GM12878 (cell line): ENCODE data around the gene RAPGEF3. TPM values are rescaled to one million over a fixed set of nuclear protein-coding genes. Genes with fewer than 3 reads are reported as not detected.
A peak's percentile ranks its signal among the peaks of the same experiment; 100 is the strongest.

Experiments used
- ATAC-seq: fragments of 200-7000 bp; cut with Tn5 transposase; 3 replicates; pipeline ENCODE4 v1.9.1; 2020; ENCODE audit warnings: mild to moderate bottlenecking, moderate library complexity
- Bru-seq: library from RNA; stranded (reverse); fragments of 400-500 nt; gene quantifications from one replicate; lab custom pipeline; 2021; lab: Mats Ljungman, UMichigan
- BruChase-seq, 2 experiments: library from RNA; stranded (reverse); fragments of 400-500 nt; gene quantifications; one replicate each; lab custom pipeline; 2021; lab: Mats Ljungman, UMichigan
- BruUV-seq: library from RNA; stranded (reverse); fragments of 400-500 nt; replicated peaks from 2 replicates; lab custom pipeline; 2021; lab: Mats Ljungman, UMichigan
- CTCF ChIA-PET: fragments of 300-600 bp; sonication (Branson Sonifier 250); formaldehyde crosslinking; extraction: SDS; loops from one replicate; lab custom pipeline; 2021; ENCODE audit warnings: inconsistent platforms; lab: Yijun Ruan, JAX
- POLR2A ChIA-PET: fragments of 350-600 bp; formaldehyde crosslinking; extraction: SDS; loops from one replicate; lab custom pipeline; 2021; ENCODE audit warnings: inconsistent platforms; lab: Charles Lee
- RAD21 ChIA-PET: fragments of 300-600 bp; sonication (Branson Sonifier 250); formaldehyde crosslinking; loops from one replicate; lab custom pipeline; 2023; ENCODE audit warnings: antibody characterized with exemption; ENCODE audit not compliant: unreplicated experiment; lab: Charles Lee
- SMC1A ChIA-PET: fragments of 300-600 bp; sonication (Branson Sonifier 250); formaldehyde crosslinking; loops from one replicate; lab custom pipeline; 2023; ENCODE audit not compliant: unreplicated experiment, uncharacterized antibody; lab: Charles Lee
- DNase-seq: peaks from one replicate; pipeline ENCODE4 v3.0.0-alpha.2; 2011; ENCODE audit warnings: low read depth, low spot score
- FAIRE-seq: peaks from 3 replicates; lab custom pipeline; 2011; peaks lifted over from hg19 to GRCh38; lab: Jason Lieb, UNC
- H2AFZ ChIP-seq: 2 replicates; pipeline ENCODE4 v1.6.0; 2011; ENCODE audit warnings: low read depth, low read length, control low read depth; ENCODE audit not compliant: control insufficient read depth
- H3K27ac ChIP-seq: 2 replicates; pipeline ENCODE4 v1.5.1; 2011; ENCODE audit warnings: control low read depth; ENCODE audit not compliant: control insufficient read depth, insufficient read depth
- H3K27me3 ChIP-seq, 2 experiments: replicated peaks in 1 of 2; 2 replicates each; pipeline versions ENCODE4 v1.6.0 to v1.6.1; 2011; ENCODE audit warnings: low read length in 1 of 2; ENCODE audit not compliant: control insufficient read depth in 2 of 2, insufficient read depth in 2 of 2
- H3K36me3 ChIP-seq, 2 experiments: 2 replicates each; pipeline ENCODE4 v1.5.1; 2011; ENCODE audit warnings: low read length in 1 of 2; ENCODE audit not compliant: control insufficient read depth in 2 of 2, insufficient read depth in 2 of 2
- H3K4me1 ChIP-seq: 2 replicates; pipeline ENCODE4 v1.6.1; 2011; ENCODE audit warnings: mild to moderate bottlenecking, low read length, moderate library complexity, mixed read lengths; ENCODE audit not compliant: control insufficient read depth, insufficient read depth
- H3K4me2 ChIP-seq: 2 replicates; pipeline ENCODE4 v1.6.0; 2011; ENCODE audit warnings: control low read depth; ENCODE audit not compliant: control insufficient read depth, insufficient read depth
- H3K4me3 ChIP-seq: fragments of 200-600 bp; sonication (generic); 2 replicates; pipeline ENCODE4 v1.5.1; 2016
- H3K79me2 ChIP-seq: 2 replicates; pipeline ENCODE4 v1.6.0; 2011; ENCODE audit warnings: low read length; ENCODE audit not compliant: control insufficient read depth, insufficient read depth
- H3K9ac ChIP-seq: 2 replicates; pipeline ENCODE4 v1.8.0; 2011; ENCODE audit warnings: low read length, control low read depth, mixed read lengths; ENCODE audit not compliant: control insufficient read depth, insufficient read depth
- H3K9me3 ChIP-seq: replicated peaks from 3 replicates; pipeline ENCODE4 v1.5.1; 2011; ENCODE audit warnings: mild to moderate bottlenecking, low read length; ENCODE audit not compliant: control insufficient read depth, insufficient read depth
- H4K20me1 ChIP-seq: 2 replicates; pipeline ENCODE4 v1.6.0; 2011; ENCODE audit not compliant: control insufficient read depth, insufficient read depth
- CREM ChIP-seq: IDR thresholded peaks from 2 replicates; pipeline ENCODE4 v1.6.1; 2014; ENCODE audit warnings: antibody characterized with exemption, low read depth
- NFXL1 ChIP-seq: fragments of 450-650 bp; IDR thresholded peaks from 2 replicates; pipeline ENCODE4 v1.6.1; 2017; ENCODE audit warnings: antibody characterized with exemption, mild to moderate bottlenecking, borderline replicate concordance
- POLR2AphosphoS2 ChIP-seq: IDR thresholded peaks from 2 replicates; pipeline ENCODE4 v1.6.1; 2011; ENCODE audit warnings: low read depth, mild to moderate bottlenecking, low read length, improper control_type of control experiment, moderate library complexity
- RAD21 ChIP-seq: IDR thresholded peaks from 2 replicates; pipeline ENCODE4 v1.6.1; 2011; ENCODE audit warnings: mild to moderate bottlenecking, low read depth, low read length, moderate library complexity; ENCODE audit not compliant: insufficient read depth
- SMC3 ChIP-seq: IDR thresholded peaks from 2 replicates; pipeline ENCODE4 v1.6.1; 2011; ENCODE audit warnings: low read length, improper control_type of control experiment, borderline replicate concordance
- STAT3 ChIP-seq: IDR thresholded peaks from 2 replicates; pipeline ENCODE4 v1.6.1; 2011; ENCODE audit warnings: low read depth, low read length, improper control_type of control experiment
- WGBS: methylation state at CpG from one replicate; pipeline ENCODE4 v1.1.6; 2016; ENCODE audit warnings: low lambda C conversion rate; ENCODE audit not compliant: insufficient replicate concordance, insufficient coverage; ENCODE audit errors: missing lambda C conversion rate; 5-methylcytosine and 5-hydroxymethylcytosine counted together
- in situ Hi-C: fragments of 300-500 bp; cut with MboI; formaldehyde crosslinking; loops from 9 replicates; pipeline ENCODE4 v1.14.3; 2018; ENCODE audit warnings: mixed read lengths
- intact Hi-C: fragments of 100-400 bp; cut with micrococcal nuclease; formaldehyde crosslinking; loops from one replicate; pipeline ENCODE4 v1.14.2; 2022; ENCODE audit not compliant: unreplicated experiment
- long read RNA-seq, 2 experiments: library from polyadenylated mRNA; unstranded; transcript quantifications; one replicate each; pipeline ENCODE4 v2.0.0, GENCODE V29; 2019 to 2020
- polyA minus RNA-seq, 3 experiments: library from RNA; depleted of rRNA, polyadenylated mRNA; stranded (reverse); fragments of >200 nt; gene quantifications; 2 replicates each; pipeline ENCODE4 v1.2.3, GENCODE V29; 2011
- polyA plus RNA-seq, 11 experiments: library from polyadenylated mRNA; depleted of rRNA in 4 of 11; unstranded in 6 of 11; stranded (reverse) in 5 of 11; fragments of >200 nt; fragmentation: Nextera tagmentation in 4 of 11; fragmentation: Illumina TruSeq in 1 of 11; extraction: Ambion mirVana in 4 of 11; extraction: Trizol in 1 of 11; gene quantifications; 1 replicate in 1 of 11; 2 replicates in 10 of 11; pipeline versions ENCODE4 v1.2.1 to v1.2.3, GENCODE V29; 2011 to 2016; ENCODE audit warnings: inconsistent platforms in 2 of 11, missing spikeins in 2 of 11, low read depth in 1 of 11
- total RNA-seq, 4 experiments: library from RNA; depleted of rRNA in 3 of 4; stranded (reverse); fragments of >200 nt in 3 of 4; fragmentation: Illumina TruSeq in 1 of 4; extraction: Trizol in 1 of 4; gene quantifications; 2 replicates each; pipeline versions ENCODE4 v1.2.1 to v1.2.3, GENCODE V29; 2013 to 2021
- TF ChIP-seq, protein P1 (sequence below): IDR thresholded peaks from 2 replicates; pipeline ENCODE4 v1.6.1; 2011; ENCODE audit warnings: low read depth, low read length, improper control_type of control experiment, borderline replicate concordance
- TF ChIP-seq, protein P2 (sequence below): fragments of 450-650 bp; IDR thresholded peaks from 2 replicates; pipeline ENCODE4 v1.6.1; 2017; ENCODE audit warnings: mild to moderate bottlenecking, moderate library complexity

The RAPGEF3 gene, protein sequence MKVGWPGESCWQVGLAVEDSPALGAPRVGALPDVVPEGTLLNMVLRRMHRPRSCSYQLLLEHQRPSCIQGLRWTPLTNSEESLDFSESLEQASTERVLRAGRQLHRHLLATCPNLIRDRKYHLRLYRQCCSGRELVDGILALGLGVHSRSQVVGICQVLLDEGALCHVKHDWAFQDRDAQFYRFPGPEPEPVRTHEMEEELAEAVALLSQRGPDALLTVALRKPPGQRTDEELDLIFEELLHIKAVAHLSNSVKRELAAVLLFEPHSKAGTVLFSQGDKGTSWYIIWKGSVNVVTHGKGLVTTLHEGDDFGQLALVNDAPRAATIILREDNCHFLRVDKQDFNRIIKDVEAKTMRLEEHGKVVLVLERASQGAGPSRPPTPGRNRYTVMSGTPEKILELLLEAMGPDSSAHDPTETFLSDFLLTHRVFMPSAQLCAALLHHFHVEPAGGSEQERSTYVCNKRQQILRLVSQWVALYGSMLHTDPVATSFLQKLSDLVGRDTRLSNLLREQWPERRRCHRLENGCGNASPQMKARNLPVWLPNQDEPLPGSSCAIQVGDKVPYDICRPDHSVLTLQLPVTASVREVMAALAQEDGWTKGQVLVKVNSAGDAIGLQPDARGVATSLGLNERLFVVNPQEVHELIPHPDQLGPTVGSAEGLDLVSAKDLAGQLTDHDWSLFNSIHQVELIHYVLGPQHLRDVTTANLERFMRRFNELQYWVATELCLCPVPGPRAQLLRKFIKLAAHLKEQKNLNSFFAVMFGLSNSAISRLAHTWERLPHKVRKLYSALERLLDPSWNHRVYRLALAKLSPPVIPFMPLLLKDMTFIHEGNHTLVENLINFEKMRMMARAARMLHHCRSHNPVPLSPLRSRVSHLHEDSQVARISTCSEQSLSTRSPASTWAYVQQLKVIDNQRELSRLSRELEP
- total RNA-seq (2013; cell fraction: nucleolus; rRNA removed), result 4.6 and 5.7 TPM in 2 replicates
- total RNA-seq (2014; rRNA removed) (0.27 and 0.28 TPM in 2 replicates), total RNA-seq (2014; rRNA removed; fragmentation: Illumina TruSeq; extraction: Trizol) (0.09 and 0.18 TPM in 2 replicates), total RNA-seq (2021) (0.64 and 0.88 TPM in 2 replicates), polyA plus RNA-seq (2011; rRNA removed) (0.30 and 0.68 TPM in 2 replicates), polyA plus RNA-seq (2014; fragmentation: Illumina TruSeq; extraction: Trizol) (0.17 and 0.34 TPM in 2 replicates), polyA plus RNA-seq (2014; fragmentation: Nextera tagmentation; extraction: Ambion mirVana) (under 1 TPM in 1 of 2 experiments, not detected in 1; 0.02 TPM), polyA plus RNA-seq (2014; rRNA removed) (0.63 and 0.92 TPM in 2 replicates), polyA plus RNA-seq (2016; fragmentation: Nextera tagmentation; extraction: Ambion mirVana) (under 1 TPM in 1 of 2 experiments, not detected in 1; 0.27 TPM), polyA minus RNA-seq (2011; rRNA and poly(A)+ RNA removed) (0.22 and 1.5 TPM in 2 replicates), Bru-seq, nascent RNA (percentile 31 among the genes with signal in this experiment), BruChase-seq, experiment 1, labeled RNA remaining after a 6-hour chase (percentile 23 among the genes with signal in this experiment), BruChase-seq, experiment 2, labeled RNA remaining after a 2-hour chase (percentile 18 among the genes with signal in this experiment)
- polyA plus RNA-seq (2011; ENCODE audit: low read depth), result 0.38 TPM
- 0.63 and 0.94 TPM in 2 replicates for polyA plus RNA-seq (2011; cell fraction: cytosol; rRNA removed)
- polyA plus RNA-seq (2011; cell fraction: nucleus; rRNA removed), result 3.4 and 4.8 TPM in 2 replicates
- 0.81 and 0.97 TPM in 2 replicates for polyA plus RNA-seq (2012)
- 1.7 TPM in 1 of 2 replicates, not detected in the other for polyA minus RNA-seq (2011; cell fraction: cytosol; rRNA and poly(A)+ RNA removed)
- 1.3 and 3.1 TPM in 2 replicates for polyA minus RNA-seq (2011; cell fraction: nucleus; rRNA and poly(A)+ RNA removed)
- long read RNA-seq, experiment 1, result 0 reads
- long read RNA-seq, experiment 2, result 0 reads

DNA sequence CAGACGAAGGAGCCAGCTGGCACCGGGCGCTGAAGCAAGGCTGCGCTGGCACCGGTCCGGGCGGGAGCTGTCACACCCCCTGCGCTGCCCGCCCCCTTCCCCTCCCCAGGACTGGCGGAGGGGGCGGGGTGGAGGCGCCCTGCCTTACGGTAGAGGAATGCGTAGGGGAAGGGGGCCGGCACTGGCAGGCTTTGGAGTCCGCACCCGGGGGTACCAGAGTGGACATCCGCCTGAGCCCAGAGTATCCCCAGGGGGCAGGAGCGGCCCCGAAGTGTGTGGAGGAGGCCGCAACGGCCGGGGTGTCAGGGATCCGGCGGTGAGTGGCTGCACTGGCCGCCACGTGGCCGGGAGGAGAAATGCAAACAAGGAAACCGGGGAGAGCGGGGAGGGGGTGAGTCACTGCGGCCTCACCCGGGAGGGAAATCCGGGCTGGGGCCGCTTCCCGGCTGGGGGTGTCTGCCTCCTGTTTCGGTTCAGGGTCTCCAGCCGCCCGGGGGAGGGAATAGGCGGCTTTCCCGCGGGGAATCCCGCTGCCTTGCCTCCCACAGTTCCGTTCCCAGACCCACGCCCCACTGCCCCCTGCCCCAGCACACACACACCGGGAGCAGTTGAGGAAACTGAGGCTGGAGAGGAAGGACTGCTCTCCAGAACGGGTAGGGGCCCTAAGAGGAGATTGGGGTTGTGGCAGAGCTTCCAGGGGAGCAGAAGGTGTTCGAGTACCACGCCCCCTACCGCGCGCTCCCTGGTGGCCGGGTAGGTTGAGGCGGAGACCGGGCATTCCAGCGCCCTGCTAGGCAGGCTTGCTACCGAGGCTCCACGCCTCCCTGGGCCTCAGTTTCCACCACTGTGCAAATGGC, at the start of gene RAPGEF3:
Gene RAPGEF3 (minus strand): TSS at position 47 of the 857 bp plus-strand sequence. CDS start 324 bp downstream, outside the sequence.
- Histone ChIP-seq H3K9ac (peak within 1 kb of the TSS; percentile 51; the same call in 1 of the 2 replicates), H3K4me3 (peak within 1 kb of the TSS; percentile 66), H2AFZ (peak within 1 kb of the TSS; percentile 88), H3K27ac (no peak within 1 kb of the TSS), H3K9me3 (no peaks in the 10 kb centered on the region), H3K4me2 (peak within 1 kb of the TSS; percentile 97), H3K27me3 (no peaks in the 10 kb centered on the region), H3K36me3 (no peaks in the 10 kb centered on the region), H4K20me1 (no peaks in the 10 kb centered on the region), H3K4me1 (peaks cover 37% of the 10 kb centered on the region), H3K79me2 (no peaks in the 10 kb centered on the region)
- no peak for DNase-seq
- RAD21 ChIA-PET, result interaction anchor here (1.3 to 12.6 kb wide), 5 partner anchors 10 to 126 kb away, joined by 3 to 237 read pairs (median 10); partner anchors contain the start of genes RPAP3 and SLC48A1
- SMC1A ChIA-PET, result interaction anchor here (0.9 to 12.2 kb wide), 6 partner anchors 9 to 80 kb away, joined by 3 to 277 read pairs (median 8); no protein-coding TSS in a partner anchor
- FAIRE-seq, result no peak
- BruUV-seq, result no TSS peak
- ATAC-seq, result peak; percentile 68
- WGBS, result 2% methylated on average over 43 of the region's 57 CpGs
- CTCF ChIA-PET, result interaction anchor here (0.7 to 14.5 kb wide), 14 partner anchors 10 to 107 kb away, joined by 3 to 507 read pairs (median 8); partner anchors contain the start of genes ENDOU, RPAP3 and SLC48A1
- in situ Hi-C loops (no loop called here), intact Hi-C loops (no loop called here)
- POLR2A ChIA-PET, result interaction anchor here (1.2 to 1.4 kb wide), 2 partner anchors 16 to 18 kb away, joined by 4 to 6 read pairs; no protein-coding TSS in a partner anchor
- no peak for TF ChIP-seq STAT3
- TF ChIP-seq SMC3, result peak; percentile 39; the same call in 1 of the 2 replicates
- TF ChIP-seq NFXL1, result no peak
- TF ChIP-seq CREM, result no peak
- TF ChIP-seq, protein P1, sequence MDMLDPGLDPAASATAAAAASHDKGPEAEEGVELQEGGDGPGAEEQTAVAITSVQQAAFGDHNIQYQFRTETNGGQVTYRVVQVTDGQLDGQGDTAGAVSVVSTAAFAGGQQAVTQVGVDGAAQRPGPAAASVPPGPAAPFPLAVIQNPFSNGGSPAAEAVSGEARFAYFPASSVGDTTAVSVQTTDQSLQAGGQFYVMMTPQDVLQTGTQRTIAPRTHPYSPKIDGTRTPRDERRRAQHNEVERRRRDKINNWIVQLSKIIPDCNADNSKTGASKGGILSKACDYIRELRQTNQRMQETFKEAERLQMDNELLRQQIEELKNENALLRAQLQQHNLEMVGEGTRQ, result peak; percentile 25
- TF ChIP-seq, protein P2, sequence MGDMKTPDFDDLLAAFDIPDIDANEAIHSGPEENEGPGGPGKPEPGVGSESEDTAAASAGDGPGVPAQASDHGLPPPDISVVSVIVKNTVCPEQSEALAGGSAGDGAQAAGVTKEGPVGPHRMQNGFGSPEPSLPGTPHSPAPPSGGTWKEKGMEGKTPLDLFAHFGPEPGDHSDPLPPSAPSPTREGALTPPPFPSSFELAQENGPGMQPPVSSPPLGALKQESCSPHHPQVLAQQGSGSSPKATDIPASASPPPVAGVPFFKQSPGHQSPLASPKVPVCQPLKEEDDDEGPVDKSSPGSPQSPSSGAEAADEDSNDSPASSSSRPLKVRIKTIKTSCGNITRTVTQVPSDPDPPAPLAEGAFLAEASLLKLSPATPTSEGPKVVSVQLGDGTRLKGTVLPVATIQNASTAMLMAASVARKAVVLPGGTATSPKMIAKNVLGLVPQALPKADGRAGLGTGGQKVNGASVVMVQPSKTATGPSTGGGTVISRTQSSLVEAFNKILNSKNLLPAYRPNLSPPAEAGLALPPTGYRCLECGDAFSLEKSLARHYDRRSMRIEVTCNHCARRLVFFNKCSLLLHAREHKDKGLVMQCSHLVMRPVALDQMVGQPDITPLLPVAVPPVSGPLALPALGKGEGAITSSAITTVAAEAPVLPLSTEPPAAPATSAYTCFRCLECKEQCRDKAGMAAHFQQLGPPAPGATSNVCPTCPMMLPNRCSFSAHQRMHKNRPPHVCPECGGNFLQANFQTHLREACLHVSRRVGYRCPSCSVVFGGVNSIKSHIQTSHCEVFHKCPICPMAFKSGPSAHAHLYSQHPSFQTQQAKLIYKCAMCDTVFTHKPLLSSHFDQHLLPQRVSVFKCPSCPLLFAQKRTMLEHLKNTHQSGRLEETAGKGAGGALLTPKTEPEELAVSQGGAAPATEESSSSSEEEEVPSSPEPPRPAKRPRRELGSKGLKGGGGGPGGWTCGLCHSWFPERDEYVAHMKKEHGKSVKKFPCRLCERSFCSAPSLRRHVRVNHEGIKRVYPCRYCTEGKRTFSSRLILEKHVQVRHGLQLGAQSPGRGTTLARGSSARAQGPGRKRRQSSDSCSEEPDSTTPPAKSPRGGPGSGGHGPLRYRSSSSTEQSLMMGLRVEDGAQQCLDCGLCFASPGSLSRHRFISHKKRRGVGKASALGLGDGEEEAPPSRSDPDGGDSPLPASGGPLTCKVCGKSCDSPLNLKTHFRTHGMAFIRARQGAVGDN, result no peak
- no peak for TF ChIP-seq POLR2AphosphoS2
- TF ChIP-seq RAD21, result no peak
